ENCODE results near the gene CYP3A4.

GRCh38 chr7:99741441-99741795 lies 42.6 kb downstream of the CYP3A4 start:
- TF ChIP-seq POLR2AphosphoS5 (IDR thresholded peaks at IDR 0.05; ENCODE audit: low read depth, low read length) (no peak), TAF1 (IDR thresholded peaks at IDR 0.05; ENCODE audit: borderline replicate concordance, insufficient read depth, low read length) (no peak)

All from PFSK-1 (cell line).